ENCODE measurements around the gene SOCS7. TPM values are rescaled to one million over a fixed set of nuclear protein-coding genes. Genes with fewer than 3 reads are reported as not detected.

The SOCS7 gene
- total RNA-seq, 4 donors from 2014 or later: 13.2 to 19.1 (median 15.7) TPM

GRCh38 chr17:38402897-38403296, 51.3 kb downstream of the SOCS7 start:
- TF ChIP-seq POLR2AphosphoS5 (IDR thresholded peaks at IDR 0.05): no peak
- TF ChIP-seq POLR2A (IDR thresholded peaks at IDR 0.05): no peak
- no peak for TF ChIP-seq EP300 (IDR thresholded peaks at IDR 0.05)
- TF ChIP-seq CTCF (IDR thresholded peaks at IDR 0.05): no peak
- 95 to 100% methylated on average over 1 to 5 of the region's 5 CpGs for WGBS, 2 donors (ENCODE audit: low coverage in 1 of 2)
- Histone ChIP-seq H3K27me3 (no peaks in the 10 kb centered on the region), H3K4me1 (peaks cover 0 to 3% (median 0%) of the 10 kb centered on the region in 3 donors), H3K36me3 (peaks cover 0 to 56% of the 10 kb centered on the region in 2 donors), H3K4me3 (no peak overlapping the region), H3K9me3 (no peaks in the 10 kb centered on the region), H3K27ac (no peak overlapping the region)
- no peak for ATAC-seq

GRCh38 chr17:38403491-38403890, 51.8 kb downstream of the SOCS7 start:
- Histone ChIP-seq H3K27ac (no peak overlapping the region), H3K27me3 (no peaks in the 10 kb centered on the region), H3K36me3 (peaks cover 0 to 51% of the 10 kb centered on the region in 2 donors), H3K4me3 (no peak overlapping the region), H3K4me1 (peaks cover 0 to 3% (median 0%) of the 10 kb centered on the region in 3 donors), H3K9me3 (no peaks in the 10 kb centered on the region)
- no peak for TF ChIP-seq CTCF (IDR thresholded peaks at IDR 0.05)
- TF ChIP-seq POLR2A (IDR thresholded peaks at IDR 0.05): no peak
- TF ChIP-seq EP300 (IDR thresholded peaks at IDR 0.05): no peak
- ATAC-seq: no peak
- WGBS, 2 donors (ENCODE audit: low coverage in 1 of 2): 40 to 47% methylated on average over 4 of the region's 4 CpGs

GRCh38 chr17:38404174-38404943, 52.7 kb downstream of the SOCS7 start:
- 72 to 75% methylated on average over 6 to 10 of the region's 16 CpGs for WGBS, 2 donors (ENCODE audit: low coverage in 1 of 2)
- H3K27ac ChIP-seq: no peak overlapping the region
- no peak for ATAC-seq
- no peak overlapping the region for H3K4me3 ChIP-seq
- peaks cover 0 to 43% of the 10 kb centered on the region in 2 donors for H3K36me3 ChIP-seq
- no peaks in the 10 kb centered on the region for H3K9me3 ChIP-seq
- no peaks in the 10 kb centered on the region for H3K27me3 ChIP-seq
- peaks cover 0 to 3% (median 0%) of the 10 kb centered on the region in 3 donors for H3K4me1 ChIP-seq
- TF ChIP-seq POLR2A (IDR thresholded peaks at IDR 0.05) (no peak), CTCF (IDR thresholded peaks at IDR 0.05) (no peak), EP300 (IDR thresholded peaks at IDR 0.05) (no peak), POLR2AphosphoS5 (IDR thresholded peaks at IDR 0.05) (no peak)

GRCh38 chr17:38405654-38406053, 54.0 kb downstream of the SOCS7 start:
- TF ChIP-seq EP300 (IDR thresholded peaks at IDR 0.05) (no peak), POLR2AphosphoS5 (IDR thresholded peaks at IDR 0.05) (no peak)
- WGBS, 2 donors (ENCODE audit: low coverage in 1 of 2): 76 to 81% methylated on average over 3 to 4 of the region's 4 CpGs
- no peak overlapping the region for H3K27ac ChIP-seq
- no peak for ATAC-seq
- no peaks in the 10 kb centered on the region for H3K27me3 ChIP-seq
- H3K36me3 ChIP-seq: peaks cover 0 to 30% of the 10 kb centered on the region in 2 donors
- H3K4me3 ChIP-seq: no peak overlapping the region
- peaks cover 0 to 3% (median 0%) of the 10 kb centered on the region in 3 donors for H3K4me1 ChIP-seq
- H3K9me3 ChIP-seq: no peaks in the 10 kb centered on the region

- Histone ChIP-seq H3K4me1 (peaks cover 0 to 9% (median 7%) of the 10 kb centered on the region in 3 donors), H3K27me3 (peaks cover 1% of the 10 kb centered on the region), H3K36me3 (no peaks in the 10 kb centered on the region), H3K4me3 (no peak overlapping the region), H3K27ac (no peak overlapping the region), H3K9me3 (no peaks in the 10 kb centered on the region)
- TF ChIP-seq POLR2AphosphoS5 (IDR thresholded peaks at IDR 0.05): no peak
- TF ChIP-seq EP300 (IDR thresholded peaks at IDR 0.05): no peak
- no peak for TF ChIP-seq CTCF (IDR thresholded peaks at IDR 0.05)
- no peak for TF ChIP-seq POLR2A (IDR thresholded peaks at IDR 0.05)
- 75% methylated on average over 1 of the region's 1 CpG; no CpG with 5 or more reads in 1 of the 2 donors for WGBS, 2 donors (ENCODE audit: low coverage in 1 of 2)
- ATAC-seq: no peak
Observed at GRCh38 chr17:38410201-38410600, 58.6 kb downstream of the SOCS7 start.
